HPDE6-E6E7 (cell line): ENCODE results near the gene NFYB.
"Not testable (repeated sequence)": the region's sequence is repeated elsewhere in the genome, so short reads cannot be mapped to it uniquely, and the experiment has no call there.

ENCODE experiments used
- DNase-seq: peaks from one replicate; pipeline ENCODE4 v3.0.0; 2011; ENCODE audit warnings: missing footprints; ENCODE audit errors: extremely low spot score

The NFYB gene

DNA sequence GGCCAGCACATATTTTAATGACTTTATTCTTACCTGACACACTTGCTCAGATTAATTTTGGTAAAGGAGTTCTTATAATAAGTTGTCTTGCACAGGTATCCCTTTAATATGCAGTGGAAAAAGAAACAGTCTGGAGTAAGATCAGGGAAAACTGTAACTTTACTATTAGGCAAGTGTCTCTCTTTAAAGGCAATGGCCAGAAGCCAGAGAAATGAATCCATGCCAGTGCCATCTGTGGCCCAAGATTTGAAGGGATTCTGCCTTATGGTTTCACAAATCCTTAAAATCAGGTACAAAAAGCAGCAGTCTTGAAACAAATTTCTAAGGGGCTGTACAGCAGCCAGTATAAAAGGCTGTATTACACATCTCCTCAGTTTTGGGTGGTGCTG is 22.4 kb downstream of the NFYB start:
- no peak for DNase-seq

DNA sequence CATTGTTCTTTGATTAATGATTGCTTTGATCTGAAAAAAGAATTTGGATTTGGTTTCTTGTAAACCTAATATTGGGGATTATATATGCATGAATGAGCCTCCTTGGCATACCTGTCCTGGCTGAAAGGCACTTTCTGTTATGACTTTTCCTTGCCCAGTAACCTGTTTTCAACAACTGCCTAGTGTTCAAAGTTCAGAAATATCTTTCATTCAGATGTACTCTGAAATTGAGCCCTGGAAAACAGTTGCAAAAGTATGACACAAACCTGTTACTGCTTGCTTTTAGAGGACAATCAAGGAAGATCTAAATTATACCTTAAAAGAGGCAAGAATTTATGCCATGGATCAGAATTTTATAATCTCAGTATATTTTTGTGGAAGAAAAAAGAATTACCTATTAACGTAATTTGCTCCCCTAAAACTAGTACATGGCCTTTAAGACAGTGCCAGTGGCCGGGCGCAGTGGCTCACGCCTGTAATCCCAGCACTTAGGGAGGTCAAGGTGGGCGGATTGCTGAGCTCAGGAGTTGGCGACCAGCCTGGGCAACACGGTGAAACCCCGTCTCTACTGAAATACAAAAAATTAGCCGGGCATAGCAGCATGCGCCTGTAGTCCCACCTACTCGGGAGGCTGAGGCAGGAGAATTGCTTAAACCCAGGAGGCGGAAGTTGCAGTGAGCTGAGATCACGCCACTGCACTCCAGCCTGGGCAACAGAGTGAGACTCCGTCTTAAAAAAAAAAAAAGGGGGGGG is 23.0 kb downstream of the NFYB start:
- DNase-seq: not testable (repeated sequence)

DNA sequence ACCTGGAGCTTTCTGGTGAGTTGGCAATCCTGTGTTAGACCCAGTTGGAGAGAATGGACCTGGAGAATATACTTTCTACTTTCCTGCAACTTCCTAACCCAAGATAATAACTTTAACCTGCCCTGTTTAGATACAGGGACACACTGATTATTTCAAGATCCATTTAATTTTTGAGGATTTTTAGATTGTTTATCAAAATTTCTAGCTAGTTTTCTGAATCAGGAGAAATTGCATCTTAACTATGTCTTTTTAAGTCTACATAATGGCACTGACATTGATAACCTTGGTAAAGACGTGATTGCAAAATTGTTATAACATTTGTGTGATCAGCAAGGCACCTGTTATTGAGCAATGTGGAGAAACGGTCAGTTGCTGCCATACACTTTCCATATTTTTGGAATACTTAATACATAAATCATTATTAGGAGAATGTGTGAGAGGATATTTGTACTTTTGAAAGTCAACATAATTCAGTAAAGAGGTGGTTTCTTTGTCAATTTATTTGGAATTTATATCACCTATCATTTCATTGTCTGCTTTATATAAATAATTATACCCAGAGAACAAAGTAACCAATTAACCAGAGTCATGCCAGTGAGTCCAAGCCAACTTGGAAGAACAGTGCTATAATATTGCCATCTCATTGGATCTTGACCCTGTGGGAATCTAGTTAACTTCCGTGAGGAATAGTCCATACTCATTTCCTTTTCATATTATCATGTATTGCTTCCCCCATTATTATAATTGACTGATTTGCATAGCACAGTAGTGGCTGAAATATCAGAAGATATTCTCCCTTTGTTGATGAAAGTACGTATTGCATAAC is 28.4 kb downstream of the NFYB start:
- no peak for DNase-seq

DNA sequence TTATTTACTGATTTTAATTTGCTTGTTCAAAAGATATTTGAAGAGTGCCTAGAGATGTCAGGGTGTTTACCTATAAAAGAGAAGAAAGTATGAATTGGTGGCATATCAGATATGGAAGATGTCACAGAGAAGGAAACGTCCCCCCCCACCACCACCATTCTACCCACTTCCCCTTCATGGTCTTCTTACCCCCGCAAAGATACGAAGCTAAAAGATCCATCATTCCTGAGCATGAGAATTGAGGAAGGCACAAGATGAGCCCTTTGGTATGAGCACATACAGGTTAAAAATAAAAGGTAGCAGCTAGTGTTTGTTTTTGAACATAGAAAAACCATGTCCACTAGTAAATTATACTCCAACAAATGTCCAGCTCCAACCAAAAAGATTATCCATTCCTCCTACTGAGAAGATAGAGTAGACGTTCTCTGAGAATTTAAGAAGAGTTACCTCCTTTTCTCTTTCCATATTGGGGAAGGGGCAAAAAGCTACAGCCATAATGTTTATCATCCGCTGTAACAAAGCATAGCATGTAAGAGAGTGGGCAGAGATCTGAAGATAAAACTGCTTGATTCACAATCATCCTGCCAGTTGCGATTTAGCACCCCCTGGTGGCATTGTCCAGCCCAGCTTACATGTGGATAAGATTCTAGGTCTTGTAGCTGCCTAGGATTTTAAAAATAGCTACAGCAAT is 29.1 kb downstream of the NFYB start:
- peak; percentile 64 for DNase-seq

DNA sequence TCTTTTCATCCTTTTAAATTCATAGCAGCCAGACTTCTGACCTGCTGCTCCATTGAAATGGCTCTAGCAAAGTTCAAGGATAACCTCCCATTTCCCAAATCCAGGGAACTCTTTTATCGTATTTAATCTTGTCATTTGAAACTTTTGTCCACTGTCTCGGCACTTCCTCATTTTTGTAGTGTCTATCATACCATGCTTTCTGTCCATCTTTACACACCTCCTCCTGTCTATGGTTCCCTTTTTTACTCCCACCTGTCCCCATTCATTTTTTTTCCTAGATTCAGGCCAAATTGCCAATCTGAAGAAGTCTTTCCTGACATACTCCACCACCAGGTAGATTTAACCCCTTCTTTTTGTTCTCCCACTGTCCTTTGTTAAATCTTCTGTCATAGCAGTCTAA is 31.0 kb downstream of the NFYB start:
- no peak for DNase-seq

DNA sequence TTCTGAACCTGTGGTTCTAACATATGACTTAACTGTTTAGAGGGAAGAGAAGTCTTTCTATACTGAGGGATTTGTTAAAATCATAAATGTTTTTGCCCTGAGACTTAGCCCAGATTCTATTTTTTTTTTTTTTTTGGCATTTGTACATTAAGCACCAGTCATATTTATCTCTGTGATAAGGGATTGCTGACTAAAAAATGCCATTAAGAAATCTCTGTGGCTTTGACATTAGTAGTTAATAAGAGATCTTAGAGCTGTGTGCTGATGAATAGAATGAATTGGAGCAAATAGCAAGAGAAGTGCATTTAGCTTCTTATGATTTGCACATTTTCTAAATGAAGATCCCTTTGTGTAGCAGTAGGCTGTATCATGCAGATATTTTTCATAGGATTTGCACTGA is 32.5 kb downstream of the NFYB start:
- no peak for DNase-seq

DNA sequence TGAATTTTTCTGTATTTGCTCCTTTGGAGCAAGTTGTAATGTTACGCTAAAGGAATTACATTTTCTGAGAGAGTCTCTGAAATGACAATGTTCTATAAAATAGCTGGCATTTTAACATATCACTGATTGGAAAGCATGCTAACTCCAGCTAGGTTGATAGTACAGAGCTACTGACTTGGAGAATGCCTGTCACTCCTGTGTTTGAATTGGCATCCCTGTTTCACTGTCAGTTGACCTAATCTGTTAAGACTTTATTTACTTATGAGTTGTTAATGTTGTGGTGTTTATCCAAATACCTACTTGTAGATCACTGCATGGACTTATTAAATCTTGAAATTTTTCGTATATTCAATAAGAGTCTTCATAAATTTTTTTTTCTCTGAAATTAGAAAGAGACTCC is 40.1 kb downstream of the NFYB start:
- DNase-seq: no peak

DNA sequence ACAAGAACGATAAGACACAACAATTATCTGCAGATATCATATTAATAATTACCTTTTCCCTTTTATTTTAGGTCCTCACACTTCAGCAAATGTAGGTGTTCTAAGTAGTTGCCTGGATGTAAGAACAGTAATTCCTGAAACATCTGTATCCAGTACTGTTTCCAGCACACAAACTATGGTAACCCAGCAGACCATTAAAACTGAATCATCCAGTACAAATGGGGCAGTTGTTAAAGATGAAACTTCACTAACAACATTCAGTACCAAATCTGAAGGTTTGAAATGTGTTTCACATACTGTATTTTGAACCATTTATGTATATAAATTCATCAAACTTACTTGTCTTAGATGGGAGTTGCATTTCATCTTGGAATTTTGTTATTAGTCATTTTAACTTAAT is 42.7 kb downstream of the NFYB start:
- no peak for DNase-seq

DNA sequence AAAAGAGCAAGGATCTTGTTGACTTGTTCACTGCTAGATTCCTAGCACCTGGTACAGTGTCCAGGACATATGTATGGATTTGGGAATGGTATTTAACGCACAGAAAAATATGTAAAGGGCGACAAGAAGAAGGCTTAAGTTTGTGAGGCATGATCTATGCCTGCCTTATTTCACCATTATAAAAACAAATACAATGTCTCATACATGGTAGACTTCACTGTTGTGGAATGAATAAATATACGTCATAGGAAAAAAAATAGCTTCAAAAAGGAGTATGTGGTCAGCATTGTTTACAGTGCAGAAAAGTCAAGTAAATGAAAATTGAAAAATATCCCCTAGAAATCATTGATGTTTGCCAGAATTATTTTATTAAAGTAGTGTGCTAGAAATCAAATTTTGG is 43.7 kb downstream of the NFYB start:
- no peak for DNase-seq

DNA sequence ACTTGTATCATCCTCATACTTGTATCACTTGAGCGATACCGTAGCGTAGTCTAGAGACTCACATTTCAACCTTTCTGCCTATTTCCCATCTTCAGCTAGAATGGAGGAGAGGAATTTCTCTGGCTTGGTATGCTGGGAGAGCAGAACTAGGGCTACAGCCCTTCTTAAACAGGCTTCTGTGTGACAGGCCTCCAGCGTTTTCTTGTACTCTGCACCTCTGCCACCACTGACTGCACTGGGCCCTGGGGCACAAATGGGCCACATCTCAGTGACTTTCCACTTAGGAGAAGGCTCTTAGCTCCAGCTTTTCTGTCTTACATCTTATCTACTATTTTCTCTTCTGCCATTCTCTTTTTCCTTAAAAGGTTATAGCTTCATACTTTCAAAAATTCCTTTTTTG is 46.9 kb downstream of the NFYB start:
- no peak for DNase-seq

DNA sequence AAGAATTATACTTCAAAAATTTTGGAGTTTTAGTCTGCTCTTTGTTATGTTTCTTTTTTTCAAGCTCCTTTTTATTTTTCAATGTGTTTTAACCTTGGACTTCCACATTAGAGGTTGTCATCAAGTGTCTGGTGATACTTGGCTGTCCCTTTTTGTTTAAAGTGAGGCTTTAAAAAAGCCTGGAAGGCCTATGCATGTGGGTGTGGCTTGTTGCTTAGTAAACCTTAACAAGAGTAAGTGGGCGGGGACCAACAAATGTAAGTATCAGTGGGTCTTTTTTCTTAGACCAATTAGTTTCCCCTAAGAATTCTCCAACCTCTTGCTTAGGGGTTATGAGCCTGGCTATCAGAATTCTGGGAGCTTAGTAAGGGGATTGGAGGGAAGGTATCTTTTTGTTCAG is 47.3 kb downstream of the NFYB start:
- DNase-seq: no peak

DNA sequence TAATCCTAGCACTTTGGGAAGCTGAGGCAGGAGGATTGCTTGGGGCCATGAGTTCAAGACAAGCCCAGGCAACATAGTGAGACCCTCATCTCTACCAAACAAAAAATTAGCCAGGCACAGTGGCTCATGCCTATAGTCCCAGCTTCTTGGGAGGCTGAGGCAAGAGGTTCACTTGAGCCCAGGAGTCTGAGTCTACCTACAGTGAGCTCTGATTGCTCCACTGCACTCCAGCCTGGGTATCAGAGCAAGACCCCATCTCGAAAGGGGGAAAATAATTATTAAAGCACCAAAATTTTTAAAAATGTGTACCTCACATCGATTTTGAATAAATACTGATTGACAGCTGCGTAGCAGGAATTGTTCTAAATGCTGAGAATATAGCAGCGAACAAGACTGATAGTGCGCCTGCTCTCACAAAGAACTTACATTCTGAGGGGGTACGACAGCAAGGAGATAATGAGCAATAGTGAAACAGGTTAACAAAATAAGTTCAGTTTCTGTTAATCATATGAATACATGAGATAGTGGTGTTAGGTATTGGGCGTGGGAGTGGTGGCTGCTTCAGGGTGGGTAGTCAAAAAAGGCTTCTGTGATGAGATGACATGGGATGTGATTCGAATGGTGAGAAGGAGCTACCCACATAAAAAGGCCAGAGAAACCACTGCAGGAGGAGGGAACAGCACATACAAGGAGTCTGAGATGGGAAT is 54.1 kb downstream of the NFYB start:
- no peak for DNase-seq

DNA sequence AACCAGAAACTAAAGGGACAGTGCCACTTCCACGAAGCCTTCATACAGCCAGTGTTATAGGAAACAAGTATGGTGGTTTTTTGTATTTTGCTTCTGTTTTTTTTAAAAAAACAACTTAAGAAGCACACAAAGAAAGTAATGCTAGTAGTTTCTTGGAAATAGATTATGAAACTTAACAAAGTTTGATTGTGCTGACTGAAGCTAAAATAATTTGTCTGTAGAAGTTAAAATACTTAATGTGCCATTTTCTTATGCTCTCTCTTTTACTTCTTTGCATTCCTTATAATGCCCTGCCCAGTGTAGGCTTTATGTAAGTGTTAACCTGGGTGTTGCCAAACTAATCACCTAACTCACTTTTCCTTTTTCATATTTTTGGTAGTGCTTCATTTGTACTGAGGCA is 57.2 kb downstream of the NFYB start:
- no peak for DNase-seq

DNA sequence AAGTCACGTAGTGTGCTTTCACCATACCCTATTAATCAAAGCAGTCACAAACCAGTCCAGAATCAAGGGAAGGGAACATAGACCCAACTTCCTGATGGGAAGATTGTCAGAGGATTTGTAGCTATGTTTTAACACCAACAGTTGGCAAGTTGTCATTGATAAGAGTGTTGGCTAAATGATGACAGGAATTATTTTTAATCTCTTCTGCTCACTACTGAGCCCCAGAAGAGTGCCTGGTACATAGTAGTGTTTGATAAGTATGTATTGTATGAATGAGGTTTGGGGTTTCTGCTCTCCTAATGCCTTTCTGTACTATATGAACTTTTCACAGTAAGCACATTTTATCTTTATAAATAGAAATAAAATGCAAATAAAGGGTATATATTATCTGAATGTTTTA is 59.0 kb downstream of the NFYB start:
- no peak for DNase-seq

DNA sequence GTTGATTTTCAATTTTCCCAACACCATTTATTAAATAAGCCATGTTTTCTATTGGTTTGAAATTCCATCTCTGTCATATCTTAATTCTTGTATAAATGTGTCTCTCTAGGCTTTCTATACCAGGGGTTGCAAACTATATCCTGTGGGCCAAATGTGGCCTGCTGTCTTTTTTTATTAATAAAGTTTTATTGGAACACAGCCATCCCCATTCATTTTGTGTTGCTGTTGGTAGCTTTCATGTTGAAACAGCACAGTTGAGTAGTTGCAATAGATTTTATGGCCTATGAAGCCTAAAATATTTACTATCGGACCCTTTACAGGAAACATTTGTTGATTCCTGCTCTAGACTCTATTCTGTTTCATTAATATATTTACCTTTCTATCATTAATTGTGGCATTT is 64.3 kb downstream of the NFYB start:
- DNase-seq: no peak

DNA sequence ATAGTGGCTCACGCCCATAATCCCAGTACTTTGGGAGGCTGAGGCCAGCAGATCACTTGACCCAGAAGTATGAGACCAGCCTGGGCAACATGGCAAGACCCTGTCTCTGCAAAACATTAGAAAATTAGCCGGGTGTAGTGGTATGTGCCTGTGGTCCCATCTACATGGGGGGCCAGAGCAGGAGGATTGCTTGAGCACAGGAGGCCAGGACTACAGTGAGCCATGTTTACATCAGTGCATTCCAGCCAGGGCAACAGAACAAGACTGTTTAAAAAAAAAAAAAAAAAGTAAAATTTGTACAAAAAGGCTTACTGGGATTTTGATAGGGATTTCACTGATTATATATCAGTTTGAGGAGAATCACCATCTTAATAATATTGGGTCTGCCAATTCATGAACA is 65.9 kb downstream of the NFYB start:
- DNase-seq: no peak
